Calu3 (cell line): ENCODE results near the gene GCGR. TPM values are rescaled to one million over a fixed set of nuclear protein-coding genes. Genes with fewer than 3 reads are reported as not detected.

Source experiments
- BruUV-seq: library from RNA; stranded (reverse); fragments of 400-500 nt; replicated peaks from 2 replicates; lab custom pipeline; 2021; lab: Mats Ljungman, UMichigan
- CTCF ChIA-PET: fragments of 300-600 bp; sonication (Branson Sonifier 250); formaldehyde crosslinking; loops from one replicate; lab custom pipeline; 2022; ENCODE audit warnings: antibody characterized with exemption; lab: Charles Lee
- DNase-seq: peaks from one replicate; pipeline ENCODE4 v3.0.0; 2022
- H3K27ac Mint-ChIP-seq: one replicate; pipeline ENCODE4 v1.8.0; 2022; ENCODE audit warnings: mixed read lengths; ENCODE audit not compliant: unreplicated experiment
- H3K27me3 Mint-ChIP-seq: one replicate; pipeline ENCODE4 v1.8.0; 2022; ENCODE audit warnings: mixed read lengths; ENCODE audit not compliant: unreplicated experiment
- H3K36me3 Mint-ChIP-seq: one replicate; pipeline ENCODE4 v1.8.0; 2022; ENCODE audit warnings: mild to moderate bottlenecking, moderate library complexity, mixed read lengths; ENCODE audit not compliant: insufficient read depth, unreplicated experiment
- H3K4me1 Mint-ChIP-seq: one replicate; pipeline ENCODE4 v1.8.0; 2022; ENCODE audit warnings: mild to moderate bottlenecking, low read depth, mixed read lengths; ENCODE audit not compliant: unreplicated experiment
- H3K4me3 Mint-ChIP-seq: one replicate; pipeline ENCODE4 v1.8.0; 2022; ENCODE audit warnings: mild to moderate bottlenecking, low read depth, moderate library complexity, mixed read lengths; ENCODE audit not compliant: unreplicated experiment
- H3K9me3 Mint-ChIP-seq: one replicate; pipeline ENCODE4 v1.8.0; 2022; ENCODE audit warnings: low read depth, mixed read lengths; ENCODE audit not compliant: unreplicated experiment
- intact Hi-C: fragments of 100-400 bp; cut with micrococcal nuclease; formaldehyde crosslinking; loops from one replicate; pipeline ENCODE4 v1.10.0; 2022; ENCODE audit not compliant: unreplicated experiment
- total RNA-seq: library from RNA; stranded (reverse); gene quantifications from 2 replicates; pipeline ENCODE4 v1.2.3, GENCODE V29; 2022
- TF ChIP-seq, protein P1 (sequence below): fragments of 200-600 bp; IDR thresholded peaks from one replicate; pipeline ENCODE4 v1.8.0; 2022; ENCODE audit warnings: antibody characterized with exemption; ENCODE audit not compliant: unreplicated experiment

The GCGR gene
- total RNA-seq, 1 experiment from 2014 or later: 0.78 TPM

- peaks cover 8% of the 10 kb centered on the region for H3K4me1 Mint-ChIP-seq
- H3K9me3 Mint-ChIP-seq: peaks cover 3% of the 10 kb centered on the region
- DNase-seq: no peak
- H3K27me3 Mint-ChIP-seq: peaks cover 95% of the 10 kb centered on the region
- intact Hi-C loops: no loop called here
- H3K4me3 Mint-ChIP-seq: no peak overlapping the region
- CTCF ChIA-PET: interaction anchor here (0.8 to 1.3 kb wide), 2 partner anchors 9 kb away, joined by 4 to 6 read pairs; no protein-coding TSS in a partner anchor
- TF ChIP-seq, protein P1, sequence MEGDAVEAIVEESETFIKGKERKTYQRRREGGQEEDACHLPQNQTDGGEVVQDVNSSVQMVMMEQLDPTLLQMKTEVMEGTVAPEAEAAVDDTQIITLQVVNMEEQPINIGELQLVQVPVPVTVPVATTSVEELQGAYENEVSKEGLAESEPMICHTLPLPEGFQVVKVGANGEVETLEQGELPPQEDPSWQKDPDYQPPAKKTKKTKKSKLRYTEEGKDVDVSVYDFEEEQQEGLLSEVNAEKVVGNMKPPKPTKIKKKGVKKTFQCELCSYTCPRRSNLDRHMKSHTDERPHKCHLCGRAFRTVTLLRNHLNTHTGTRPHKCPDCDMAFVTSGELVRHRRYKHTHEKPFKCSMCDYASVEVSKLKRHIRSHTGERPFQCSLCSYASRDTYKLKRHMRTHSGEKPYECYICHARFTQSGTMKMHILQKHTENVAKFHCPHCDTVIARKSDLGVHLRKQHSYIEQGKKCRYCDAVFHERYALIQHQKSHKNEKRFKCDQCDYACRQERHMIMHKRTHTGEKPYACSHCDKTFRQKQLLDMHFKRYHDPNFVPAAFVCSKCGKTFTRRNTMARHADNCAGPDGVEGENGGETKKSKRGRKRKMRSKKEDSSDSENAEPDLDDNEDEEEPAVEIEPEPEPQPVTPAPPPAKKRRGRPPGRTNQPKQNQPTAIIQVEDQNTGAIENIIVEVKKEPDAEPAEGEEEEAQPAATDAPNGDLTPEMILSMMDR: no peak
- H3K27ac Mint-ChIP-seq: no peak overlapping the region
- BruUV-seq: no TSS peak
- H3K36me3 Mint-ChIP-seq: peaks cover 11% of the 10 kb centered on the region
These were observed 1.9 kb downstream of the GCGR start for GRCh38 chr17:81805707-81806460.

DNA sequence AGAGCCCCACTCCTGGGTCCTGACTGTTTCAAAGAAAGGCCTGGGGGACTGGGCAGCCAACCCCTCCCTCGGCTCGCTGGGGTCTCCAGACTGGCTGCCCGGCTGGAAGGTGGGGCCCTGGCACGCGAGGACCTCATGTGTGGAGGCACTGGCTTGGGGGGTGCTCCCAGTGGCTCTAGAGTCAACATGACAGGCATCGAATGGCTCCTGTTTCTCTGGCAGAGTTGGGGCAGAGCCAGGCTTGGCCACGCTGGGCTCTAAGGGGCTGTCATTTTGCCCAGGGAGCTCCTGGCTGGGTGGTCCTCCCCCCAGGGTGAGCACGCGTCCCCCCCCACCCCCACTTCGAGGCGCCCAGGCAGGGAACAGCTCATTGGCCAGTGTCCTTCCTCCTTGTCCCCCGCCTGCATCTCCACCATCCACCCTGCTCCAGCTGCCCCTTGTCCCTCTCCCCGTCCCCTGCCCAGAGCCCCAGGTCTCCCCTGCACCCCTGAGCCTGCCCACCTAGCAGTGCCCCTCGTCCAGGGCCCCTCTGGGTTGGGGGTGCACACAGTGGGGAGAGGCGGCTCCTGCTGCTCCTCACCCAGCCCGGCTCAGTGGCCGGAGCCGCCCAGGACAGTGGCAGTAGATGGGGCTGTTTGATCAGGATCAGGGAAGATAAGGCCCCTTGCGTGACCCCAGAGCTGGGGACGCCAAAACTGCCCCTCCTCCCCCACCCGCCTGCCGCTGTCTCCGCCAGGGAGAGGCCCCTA lies 2.7 kb downstream of the GCGR start:
- intact Hi-C loops: no loop called here
- no peak for DNase-seq
- H3K4me3 Mint-ChIP-seq: no peak overlapping the region
- peaks cover 11% of the 10 kb centered on the region for H3K36me3 Mint-ChIP-seq
- H3K27me3 Mint-ChIP-seq: peaks cover 90% of the 10 kb centered on the region
- H3K4me1 Mint-ChIP-seq: peaks cover 8% of the 10 kb centered on the region
- H3K27ac Mint-ChIP-seq: no peak overlapping the region
- TF ChIP-seq, protein P1: no peak
- no TSS peak for BruUV-seq
- CTCF ChIA-PET: interaction anchor here (0.5 to 1.3 kb wide), 3 partner anchors 9 to 139 kb away, joined by 3 to 4 read pairs (median 4); no protein-coding TSS in a partner anchor
- peaks cover 3% of the 10 kb centered on the region for H3K9me3 Mint-ChIP-seq

DNA sequence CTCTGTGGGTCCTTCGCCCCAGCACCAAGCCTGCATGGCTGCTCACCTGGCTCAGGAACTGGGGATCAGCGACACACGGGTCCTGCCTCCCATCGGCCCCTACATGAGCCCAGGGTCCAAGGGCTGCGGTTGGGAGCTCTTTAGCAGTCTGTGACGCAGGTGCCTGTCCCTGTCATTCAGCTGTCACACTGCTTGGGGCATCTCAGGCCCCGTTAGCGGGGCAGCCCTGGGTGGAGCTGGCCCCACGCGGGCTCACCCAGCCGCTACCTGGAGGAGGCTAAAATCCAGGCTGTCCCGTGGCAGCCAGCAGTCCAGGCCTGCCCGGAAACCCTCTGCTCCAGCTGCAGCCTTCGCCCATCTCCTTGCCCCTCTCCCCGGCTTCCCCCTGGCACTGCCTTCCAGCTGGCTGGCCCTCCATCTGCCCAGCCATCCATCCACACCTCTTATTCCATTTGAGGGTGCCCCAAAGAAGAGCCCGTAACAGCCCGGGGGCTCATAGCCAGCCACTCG lies 3.3 kb downstream of the GCGR start:
- Mint-ChIP-seq H3K9me3 (peaks cover 3% of the 10 kb centered on the region), H3K36me3 (peaks cover 11% of the 10 kb centered on the region), H3K4me3 (no peak overlapping the region), H3K27me3 (peaks cover 84% of the 10 kb centered on the region), H3K4me1 (peaks cover 8% of the 10 kb centered on the region), H3K27ac (no peak overlapping the region)
- DNase-seq: no peak
- intact Hi-C loops: no loop called here
- no TSS peak for BruUV-seq
- TF ChIP-seq, protein P1: no peak
- CTCF ChIA-PET: interaction anchor here (0.5 to 1.3 kb wide), 4 partner anchors 8 to 140 kb away, joined by 3 to 5 read pairs (median 4); no protein-coding TSS in a partner anchor

GRCh38 chr17:81807839-81808238 lies 3.9 kb downstream of the GCGR start:
- H3K4me3 Mint-ChIP-seq: no peak overlapping the region
- peaks cover 3% of the 10 kb centered on the region for H3K9me3 Mint-ChIP-seq
- no TSS peak for BruUV-seq
- DNase-seq: no peak
- peaks cover 8% of the 10 kb centered on the region for H3K4me1 Mint-ChIP-seq
- no peak overlapping the region for H3K27ac Mint-ChIP-seq
- TF ChIP-seq, protein P1: no peak
- H3K36me3 Mint-ChIP-seq: peaks cover 11% of the 10 kb centered on the region
- intact Hi-C loops: no loop called here
- peaks cover 78% of the 10 kb centered on the region for H3K27me3 Mint-ChIP-seq
- CTCF ChIA-PET: interaction anchor here (1.1 kb wide), 1 partner anchor 14 kb away, joined by 5 read pairs; no protein-coding TSS in a partner anchor
